ENCODE results near the gene B3GNT3. TPM values are rescaled to one million over a fixed set of nuclear protein-coding genes. Genes with fewer than 3 reads are reported as not detected.

Gene B3GNT3
- total RNA-seq, 1 experiment from 2014 or later = 2.8 TPM

- H3K4me1 Mint-ChIP-seq (ENCODE audit: low read depth, unreplicated experiment) = no peaks in the 10 kb centered on the region
- H3K9me3 ChIP-seq = no peaks in the 10 kb centered on the region
- no peaks in the 10 kb centered on the region for H3K27me3 ChIP-seq (replicated peaks; ENCODE audit: control insufficient read depth, insufficient read depth, low read length)
- DNase-seq = no peak
- H3K27me3 Mint-ChIP-seq (ENCODE audit: insufficient read depth, unreplicated experiment) = peaks cover 3% of the 10 kb centered on the region
- no peak overlapping the region for H3K4me3 Mint-ChIP-seq (ENCODE audit: unreplicated experiment)
- H3K36me3 Mint-ChIP-seq (ENCODE audit: insufficient read depth, unreplicated experiment) = no peaks in the 10 kb centered on the region
- H3K4me3 ChIP-seq (ENCODE audit: low read depth, low read length) = no peak overlapping the region
- no peak overlapping the region for H3K27ac Mint-ChIP-seq (ENCODE audit: unreplicated experiment)
- intact Hi-C loops (cut with micrococcal nuclease; ENCODE audit: unreplicated experiment) = loop anchor here (10.0 kb wide), 1 partner anchor 147 kb away; no protein-coding TSS in a partner anchor
- TF ChIP-seq CTCF (IDR thresholded peaks at IDR 0.05; ENCODE audit: insufficient read depth in 1 of 2, low read depth in 1 of 2, low read length in 1 of 2, severe bottlenecking in 1 of 2, unreplicated experiment in 1 of 2) = no peak
- no peaks in the 10 kb centered on the region for H3K9me3 Mint-ChIP-seq (ENCODE audit: unreplicated experiment)
- BruUV-seq (replicated peaks) = no TSS peak
- POLR2A ChIA-PET = no interaction called here
- no peaks in the 10 kb centered on the region for H3K36me3 ChIP-seq (ENCODE audit: control insufficient read depth, insufficient read depth, low read length)
- CTCF ChIA-PET = no interaction called here
- no peaks in the 10 kb centered on the region for H3K4me1 ChIP-seq
Observed at GRCh38 chr19:17751912-17752273, 43.0 kb upstream of the B3GNT3 start.

GRCh38 chr19:17752865-17753639 is 41.9 kb upstream of the B3GNT3 start:
- intact Hi-C loops (cut with micrococcal nuclease; ENCODE audit: unreplicated experiment) = loop anchor here (10.0 kb wide), 1 partner anchor 148 kb away; no protein-coding TSS in a partner anchor
- Mint-ChIP-seq H3K4me3 (ENCODE audit: unreplicated experiment) (no peak overlapping the region), H3K9me3 (ENCODE audit: unreplicated experiment) (no peaks in the 10 kb centered on the region), H3K27me3 (ENCODE audit: insufficient read depth, unreplicated experiment) (peaks cover 3% of the 10 kb centered on the region), H3K36me3 (ENCODE audit: insufficient read depth, unreplicated experiment) (no peaks in the 10 kb centered on the region), H3K27ac (ENCODE audit: unreplicated experiment) (no peak overlapping the region), H3K4me1 (ENCODE audit: low read depth, unreplicated experiment) (no peaks in the 10 kb centered on the region)
- no TSS peak for BruUV-seq (replicated peaks)
- Histone ChIP-seq H3K27me3 (replicated peaks; ENCODE audit: control insufficient read depth, insufficient read depth, low read length) (no peaks in the 10 kb centered on the region), H3K4me1 (no peaks in the 10 kb centered on the region), H3K4me3 (ENCODE audit: low read depth, low read length) (no peak overlapping the region), H3K9me3 (no peaks in the 10 kb centered on the region), H3K36me3 (ENCODE audit: control insufficient read depth, insufficient read depth, low read length) (no peaks in the 10 kb centered on the region)
- TF ChIP-seq CTCF (IDR thresholded peaks at IDR 0.05; ENCODE audit: insufficient read depth in 1 of 2, low read depth in 1 of 2, low read length in 1 of 2, severe bottlenecking in 1 of 2, unreplicated experiment in 1 of 2) = no peak
- DNase-seq = no peak
- ChIA-PET CTCF (no interaction called here), POLR2A (no interaction called here)

- H3K36me3 ChIP-seq (ENCODE audit: control insufficient read depth, insufficient read depth, low read length) = no peaks in the 10 kb centered on the region
- Mint-ChIP-seq H3K27ac (ENCODE audit: unreplicated experiment) (no peak overlapping the region), H3K9me3 (ENCODE audit: unreplicated experiment) (no peaks in the 10 kb centered on the region), H3K27me3 (ENCODE audit: insufficient read depth, unreplicated experiment) (peaks cover 3% of the 10 kb centered on the region), H3K4me1 (ENCODE audit: low read depth, unreplicated experiment) (no peaks in the 10 kb centered on the region), H3K4me3 (ENCODE audit: unreplicated experiment) (no peak overlapping the region), H3K36me3 (ENCODE audit: insufficient read depth, unreplicated experiment) (no peaks in the 10 kb centered on the region)
- no TSS peak for BruUV-seq (replicated peaks)
- H3K4me1 ChIP-seq = no peaks in the 10 kb centered on the region
- no peak overlapping the region for H3K4me3 ChIP-seq (ENCODE audit: low read depth, low read length)
- H3K27me3 ChIP-seq (replicated peaks; ENCODE audit: control insufficient read depth, insufficient read depth, low read length) = no peaks in the 10 kb centered on the region
- intact Hi-C loops (cut with micrococcal nuclease; ENCODE audit: unreplicated experiment) = loop anchor here (10.0 kb wide), 1 partner anchor 149 kb away; no protein-coding TSS in a partner anchor
- no peak for DNase-seq
- ChIA-PET POLR2A (no interaction called here), CTCF (interaction anchor here (2.6 kb wide), 1 partner anchor 13 kb away, joined by 11 read pairs; no protein-coding TSS in a partner anchor)
- no peak for TF ChIP-seq CTCF (IDR thresholded peaks at IDR 0.05; ENCODE audit: insufficient read depth in 1 of 2, low read depth in 1 of 2, low read length in 1 of 2, severe bottlenecking in 1 of 2, unreplicated experiment in 1 of 2)
- no peaks in the 10 kb centered on the region for H3K9me3 ChIP-seq
Observed at GRCh38 chr19:17753976-17754375, 41.0 kb upstream of the B3GNT3 start.

Data from Caco-2 (cell line).